Fibroblast of the aortic adventitia (primary cell): ENCODE data around the gene TAF1A. TPM values are rescaled to one million over a fixed set of nuclear protein-coding genes. Genes with fewer than 3 reads are reported as not detected.

Source experiments
- DNase-seq: peaks from one replicate; pipeline ENCODE4 v3.0.0-alpha.2; 2010; ENCODE audit warnings: low read depth
- H3K4me3 ChIP-seq: 2 replicates; pipeline ENCODE4 v1.5.1; 2011; ENCODE audit warnings: low read depth, mild to moderate bottlenecking, control low read depth, low read length, moderate library complexity
- CTCF ChIP-seq: IDR thresholded peaks from 2 replicates; pipeline ENCODE4 v1.5.1; 2011; ENCODE audit warnings: mild to moderate bottlenecking, low read length, control low read depth, inconsistent platforms; ENCODE audit not compliant: insufficient read depth
- total RNA-seq: library from RNA; depleted of rRNA; stranded (reverse); fragments of >200 nt; gene quantifications from 2 replicates; pipeline ENCODE4 v1.2.3, GENCODE V29; 2012; ENCODE audit warnings: low replicate concordance

TAF1A gene
- total RNA-seq, 1 donor, result 11.8 TPM

GRCh38 chr1:222624214-222624613, 34.5 kb upstream of the TAF1A start:
- DNase-seq, result no peak
- no peak overlapping the region for H3K4me3 ChIP-seq
- TF ChIP-seq CTCF, result no peak

GRCh38 chr1:222623458-222623857, 33.7 kb upstream of the TAF1A start:
- no peak for TF ChIP-seq CTCF
- DNase-seq, result no peak
- H3K4me3 ChIP-seq, result no peak overlapping the region

- DNase-seq, result no peak
- no peak for TF ChIP-seq CTCF
- H3K4me3 ChIP-seq, result no peak overlapping the region
These were observed 33.0 kb upstream of the TAF1A start for GRCh38 chr1:222622765-222623164.

- no peak for TF ChIP-seq CTCF
- no peak overlapping the region for H3K4me3 ChIP-seq
- DNase-seq, result no peak
These were observed 30.8 kb upstream of the TAF1A start for GRCh38 chr1:222620566-222620965.

GRCh38 chr1:222618880-222619596, 29.3 kb upstream of the TAF1A start:
- H3K4me3 ChIP-seq, result peak overlapping the region; percentile 82
- TF ChIP-seq CTCF, result no peak
- peak; percentile 44 for DNase-seq

GRCh38 chr1:222618001-222618879, 28.5 kb upstream of the TAF1A start, which contains the start of gene MIA3:
Gene MIA3 (plus strand): TSS chr1:222618097. CDS start chr1:222618111, 14 bp downstream.
- TF ChIP-seq CTCF, result no peak
- H3K4me3 ChIP-seq, result peak within 1 kb of the TSS; percentile 82
- DNase-seq, result no peak
